Measurements from ENCODE around the gene IL17D.
A peak's percentile ranks its signal among the peaks of the same experiment; 100 is the strongest.

Gene IL17D

GRCh38 chr13:20711301-20712044 lies 8.0 kb downstream of the IL17D start:
- no peaks in the 10 kb centered on the region for H3K36me3 Mint-ChIP-seq (ENCODE audit: low read depth)
- H3K27ac Mint-ChIP-seq, result no peak overlapping the region
- TF ChIP-seq CTCF (IDR thresholded peaks at IDR 0.05; ENCODE audit: unreplicated experiment in 3 of 3), result no peak
- no peak overlapping the region for H3K4me3 Mint-ChIP-seq
- no peaks in the 10 kb centered on the region for H3K27me3 Mint-ChIP-seq (ENCODE audit: low read depth)
- H3K9me3 Mint-ChIP-seq, result no peaks in the 10 kb centered on the region
- H3K4me1 Mint-ChIP-seq, result peaks cover 39% of the 10 kb centered on the region

- peaks cover 49% of the 10 kb centered on the region for H3K4me1 Mint-ChIP-seq
- H3K9me3 Mint-ChIP-seq, result no peaks in the 10 kb centered on the region
- H3K27ac Mint-ChIP-seq, result peak overlapping the region in 2 of 3 experiments; percentile 2 to 82
- peak overlapping the region; percentile 30 to 72 (median 37) for H3K4me3 Mint-ChIP-seq
- peaks cover 6% of the 10 kb centered on the region for H3K27me3 Mint-ChIP-seq (ENCODE audit: low read depth)
- H3K36me3 Mint-ChIP-seq (ENCODE audit: low read depth), result no peaks in the 10 kb centered on the region
- no peak for TF ChIP-seq CTCF (IDR thresholded peaks at IDR 0.05; ENCODE audit: unreplicated experiment in 3 of 3)
Observed at GRCh38 chr13:20713014-20713376, 9.5 kb downstream of the IL17D start.

GRCh38 chr13:20713751-20714150 lies 10.3 kb downstream of the IL17D start:
- Mint-ChIP-seq H3K27me3 (ENCODE audit: low read depth) (peaks cover 6% of the 10 kb centered on the region), H3K9me3 (no peaks in the 10 kb centered on the region), H3K27ac (peak overlapping the region in 2 of 3 experiments; percentile 17 to 82), H3K36me3 (ENCODE audit: low read depth) (no peaks in the 10 kb centered on the region), H3K4me1 (peaks cover 49% of the 10 kb centered on the region), H3K4me3 (peak overlapping the region in 1 of 3 experiments; percentile 6)
- TF ChIP-seq CTCF (IDR thresholded peaks at IDR 0.05; ENCODE audit: unreplicated experiment in 3 of 3), result no peak

GRCh38 chr13:20714161-20714560 lies 10.7 kb downstream of the IL17D start:
- Mint-ChIP-seq H3K4me1 (peaks cover 49% of the 10 kb centered on the region), H3K27ac (peak overlapping the region in 2 of 3 experiments; percentile 17 to 82), H3K4me3 (peak overlapping the region in 1 of 3 experiments; percentile 32), H3K27me3 (ENCODE audit: low read depth) (peaks cover 6% of the 10 kb centered on the region), H3K36me3 (ENCODE audit: low read depth) (no peaks in the 10 kb centered on the region), H3K9me3 (no peaks in the 10 kb centered on the region)
- no peak for TF ChIP-seq CTCF (IDR thresholded peaks at IDR 0.05; ENCODE audit: unreplicated experiment in 3 of 3)

GRCh38 chr13:20714563-20715329 lies 11.2 kb downstream of the IL17D start:
- H3K4me3 Mint-ChIP-seq, result peak overlapping the region in 2 of 3 experiments; percentile 7 to 37

More at GRCh38 chr13:20714563-20715329, 11.2 kb downstream of the IL17D start:
- peaks cover 49% of the 10 kb centered on the region for H3K4me1 Mint-ChIP-seq
- peak overlapping the region in 2 of 3 experiments; percentile 82 for H3K27ac Mint-ChIP-seq
- TF ChIP-seq CTCF (IDR thresholded peaks at IDR 0.05; ENCODE audit: unreplicated experiment in 3 of 3), result no peak
- H3K9me3 Mint-ChIP-seq, result no peaks in the 10 kb centered on the region
- no peaks in the 10 kb centered on the region for H3K36me3 Mint-ChIP-seq (ENCODE audit: low read depth)
- peaks cover 6% of the 10 kb centered on the region for H3K27me3 Mint-ChIP-seq (ENCODE audit: low read depth)
